Upper lobe of left lung (tissue), 4 donors: ENCODE data around the gene PANK1.

ENCODE experiments used
- EP300 ChIP-seq, 4 donors: sonication (generic); formaldehyde crosslinking; IDR thresholded peaks; one replicate each; pipeline ENCODE4 v1.5.1; 2017; ENCODE audit warnings: antibody characterized with exemption in 4 of 4, control low read depth in 2 of 4
- POLR2A ChIP-seq, 4 donors: fragments of 450-650 bp; IDR thresholded peaks; one replicate each; pipeline ENCODE4 v1.5.1; 2016 to 2017; ENCODE audit warnings: antibody characterized with exemption in 4 of 4, mild to moderate bottlenecking in 2 of 4
- TF ChIP-seq, protein P1 (sequence below), 6 experiments: fragments of 450-650 bp in 4 of 6; fragments of 200-600 bp in 2 of 6; sonication (generic) in 2 of 6; IDR thresholded peaks; one replicate each; pipeline ENCODE4 v1.5.1; 2016 to 2019; ENCODE audit warnings: antibody characterized with exemption in 6 of 6

DNA sequence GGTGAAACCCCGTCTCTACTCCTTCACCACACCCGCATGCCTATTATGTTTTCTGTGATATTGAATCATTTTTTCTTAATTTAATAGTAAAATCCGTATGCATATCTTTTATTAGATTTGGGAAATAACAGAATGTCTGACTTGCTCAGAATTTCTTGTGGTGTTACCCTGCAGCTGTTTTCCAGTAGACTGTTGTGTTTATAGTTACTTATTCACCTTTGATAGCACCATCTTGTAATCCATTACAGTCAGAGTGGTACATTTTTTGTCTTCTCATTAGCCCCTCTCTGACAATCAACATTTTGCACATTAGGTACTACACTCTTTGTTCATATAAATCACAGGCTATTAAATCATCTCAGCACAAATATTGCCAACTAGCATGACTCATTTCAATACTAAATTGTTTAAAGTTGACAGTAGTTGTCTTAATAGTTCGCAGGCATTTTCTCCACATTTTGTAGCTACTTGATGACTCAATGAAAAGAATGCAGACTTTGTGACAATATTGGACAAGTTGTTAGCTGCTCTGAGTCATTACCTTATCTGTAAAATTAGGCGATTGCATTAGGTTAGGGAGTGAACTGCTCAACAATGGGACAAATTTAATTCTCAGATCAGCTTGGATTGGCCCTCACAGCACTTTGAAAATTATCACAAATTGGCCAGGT, 91.8 kb downstream of the PANK1 start:
- no peak for TF ChIP-seq POLR2A (IDR thresholded peaks at IDR 0.05)
- TF ChIP-seq, protein P1, sequence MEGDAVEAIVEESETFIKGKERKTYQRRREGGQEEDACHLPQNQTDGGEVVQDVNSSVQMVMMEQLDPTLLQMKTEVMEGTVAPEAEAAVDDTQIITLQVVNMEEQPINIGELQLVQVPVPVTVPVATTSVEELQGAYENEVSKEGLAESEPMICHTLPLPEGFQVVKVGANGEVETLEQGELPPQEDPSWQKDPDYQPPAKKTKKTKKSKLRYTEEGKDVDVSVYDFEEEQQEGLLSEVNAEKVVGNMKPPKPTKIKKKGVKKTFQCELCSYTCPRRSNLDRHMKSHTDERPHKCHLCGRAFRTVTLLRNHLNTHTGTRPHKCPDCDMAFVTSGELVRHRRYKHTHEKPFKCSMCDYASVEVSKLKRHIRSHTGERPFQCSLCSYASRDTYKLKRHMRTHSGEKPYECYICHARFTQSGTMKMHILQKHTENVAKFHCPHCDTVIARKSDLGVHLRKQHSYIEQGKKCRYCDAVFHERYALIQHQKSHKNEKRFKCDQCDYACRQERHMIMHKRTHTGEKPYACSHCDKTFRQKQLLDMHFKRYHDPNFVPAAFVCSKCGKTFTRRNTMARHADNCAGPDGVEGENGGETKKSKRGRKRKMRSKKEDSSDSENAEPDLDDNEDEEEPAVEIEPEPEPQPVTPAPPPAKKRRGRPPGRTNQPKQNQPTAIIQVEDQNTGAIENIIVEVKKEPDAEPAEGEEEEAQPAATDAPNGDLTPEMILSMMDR (IDR thresholded peaks at IDR 0.05) = no peak
- TF ChIP-seq EP300 (IDR thresholded peaks at IDR 0.05) = no peak
